ENCODE results near the gene DNAJC5.

Gene DNAJC5

GRCh38 chr20:63885264-63886053 lies 9.5 kb upstream of the DNAJC5 start:
- DNase-seq, result no peak

DNA sequence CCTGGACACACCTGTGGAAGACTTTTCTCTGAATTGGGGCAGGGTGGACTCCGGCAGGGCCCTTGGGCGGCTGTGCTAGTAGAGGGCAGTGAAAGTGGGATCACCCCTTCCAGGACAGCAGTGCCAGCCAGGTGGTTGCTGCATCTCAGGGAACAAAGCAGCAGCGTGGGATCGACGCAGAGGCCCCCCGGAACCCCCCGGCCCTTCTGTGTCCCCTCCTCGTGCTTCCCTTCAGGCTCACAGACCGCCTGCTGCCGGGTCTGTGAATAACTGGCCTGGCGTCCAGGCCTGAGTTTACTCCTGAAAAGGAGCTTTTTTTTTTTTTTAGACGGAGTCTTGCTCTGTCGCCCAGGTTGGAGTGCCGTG lies 8.9 kb upstream of the DNAJC5 start:
- no peak for DNase-seq

- DNase-seq, result no peak
Measured at GRCh38 chr20:63886921-63887320, 8.0 kb upstream of the DNAJC5 start.

DNA sequence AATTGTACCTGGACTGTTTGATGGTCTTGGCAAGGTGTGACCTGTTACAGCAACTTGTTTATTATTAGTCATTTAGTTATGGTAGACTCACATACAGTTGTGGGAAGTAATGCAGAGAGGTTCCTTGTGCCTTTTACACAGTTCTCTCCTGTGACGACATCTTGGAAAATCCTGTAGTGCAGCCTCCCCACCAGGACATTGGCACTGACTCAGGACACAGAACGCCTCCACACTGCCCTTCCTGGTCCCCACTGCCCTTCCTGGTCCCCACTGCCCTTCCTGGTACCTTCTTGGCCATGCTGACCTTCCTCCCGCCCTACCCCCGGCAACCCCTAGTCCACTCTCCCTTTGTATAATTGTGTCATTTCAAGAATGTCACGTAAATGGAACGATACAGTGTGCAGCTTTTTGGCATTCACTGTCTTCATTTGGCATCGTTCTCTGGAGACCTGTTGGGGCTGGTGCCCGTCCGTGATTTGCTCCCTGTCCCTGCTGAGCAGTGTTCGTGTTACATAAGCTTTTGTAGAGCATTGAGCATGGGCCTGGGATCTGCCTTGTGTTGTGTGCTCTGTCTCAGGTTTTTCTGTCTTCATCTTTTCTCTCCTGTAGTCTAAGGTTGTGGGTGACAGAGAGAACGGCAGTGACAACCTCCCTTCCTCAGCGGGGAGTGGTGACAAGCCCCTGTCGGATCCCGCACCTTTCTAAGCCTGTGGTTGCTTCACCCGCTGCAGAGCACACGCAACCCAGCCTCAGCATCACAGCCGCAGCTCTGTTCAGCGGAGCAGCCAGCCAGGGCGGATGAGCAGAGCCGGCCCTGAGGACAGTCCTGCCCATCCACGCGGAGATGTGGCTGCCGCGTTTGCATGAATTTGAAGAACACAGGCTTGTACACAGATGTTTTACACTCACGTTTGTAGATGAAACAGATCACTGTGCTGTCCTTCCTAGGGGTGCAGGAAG lies 5.4 kb upstream of the DNAJC5 start:
- DNase-seq, result no peak

GRCh38 chr20:63890201-63890576 lies 4.7 kb upstream of the DNAJC5 start:
- no peak for DNase-seq

GRCh38 chr20:63890616-63891015 lies 4.3 kb upstream of the DNAJC5 start:
- DNase-seq, result no peak

DNA sequence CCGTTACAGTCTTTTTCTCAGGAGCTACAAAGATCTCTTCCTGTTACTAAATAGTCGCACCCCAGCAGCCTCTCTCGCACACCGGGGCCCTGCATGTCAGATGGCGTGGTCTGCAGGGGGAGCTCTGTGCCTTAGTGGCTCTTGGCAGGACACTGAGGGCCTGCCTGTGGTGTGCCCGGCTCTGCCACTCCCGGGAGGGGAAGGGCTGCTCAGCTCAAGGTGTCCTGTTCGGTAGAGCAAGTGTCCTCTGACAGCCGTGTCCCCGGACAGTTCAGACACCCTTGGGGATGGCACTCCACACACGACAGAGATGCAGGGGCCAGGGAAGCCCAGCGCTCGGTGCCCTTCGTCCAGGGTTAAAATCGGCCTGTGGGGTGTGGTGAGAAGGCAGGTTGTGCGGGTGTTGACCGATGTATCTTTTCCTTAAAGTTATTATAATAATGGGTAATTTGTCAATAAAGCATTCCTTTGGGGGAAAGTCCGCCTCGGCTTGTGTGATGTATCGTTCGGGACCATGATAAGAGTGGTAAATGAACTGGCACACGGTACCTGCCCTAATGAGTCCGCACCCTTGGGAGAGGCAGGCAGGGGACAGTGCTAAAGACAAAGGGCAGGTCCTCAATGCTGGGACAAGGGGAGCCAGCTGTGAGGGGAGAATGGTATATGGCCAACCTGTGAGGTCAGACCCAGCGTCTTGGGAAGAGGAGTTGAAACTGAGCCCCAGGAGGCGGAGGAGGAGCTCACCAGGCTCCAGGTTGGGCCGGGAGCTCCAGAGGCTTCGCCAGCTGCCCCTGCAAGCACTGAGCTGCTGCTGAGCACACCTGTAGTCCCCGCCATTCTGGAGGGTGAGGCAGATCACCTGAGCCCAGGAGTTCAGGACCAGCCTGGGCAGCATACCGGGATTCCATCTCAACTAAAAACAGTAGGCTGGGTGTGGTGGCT lies 3.6 kb upstream of the DNAJC5 start:
- DNase-seq, result no peak

- DNase-seq, result no peak
Measured at GRCh38 chr20:63892402-63892801, 2.5 kb upstream of the DNAJC5 start.

GRCh38 chr20:63893999-63894357 lies 948 bp upstream of the DNAJC5 start:
- DNase-seq, result no peak

DNA sequence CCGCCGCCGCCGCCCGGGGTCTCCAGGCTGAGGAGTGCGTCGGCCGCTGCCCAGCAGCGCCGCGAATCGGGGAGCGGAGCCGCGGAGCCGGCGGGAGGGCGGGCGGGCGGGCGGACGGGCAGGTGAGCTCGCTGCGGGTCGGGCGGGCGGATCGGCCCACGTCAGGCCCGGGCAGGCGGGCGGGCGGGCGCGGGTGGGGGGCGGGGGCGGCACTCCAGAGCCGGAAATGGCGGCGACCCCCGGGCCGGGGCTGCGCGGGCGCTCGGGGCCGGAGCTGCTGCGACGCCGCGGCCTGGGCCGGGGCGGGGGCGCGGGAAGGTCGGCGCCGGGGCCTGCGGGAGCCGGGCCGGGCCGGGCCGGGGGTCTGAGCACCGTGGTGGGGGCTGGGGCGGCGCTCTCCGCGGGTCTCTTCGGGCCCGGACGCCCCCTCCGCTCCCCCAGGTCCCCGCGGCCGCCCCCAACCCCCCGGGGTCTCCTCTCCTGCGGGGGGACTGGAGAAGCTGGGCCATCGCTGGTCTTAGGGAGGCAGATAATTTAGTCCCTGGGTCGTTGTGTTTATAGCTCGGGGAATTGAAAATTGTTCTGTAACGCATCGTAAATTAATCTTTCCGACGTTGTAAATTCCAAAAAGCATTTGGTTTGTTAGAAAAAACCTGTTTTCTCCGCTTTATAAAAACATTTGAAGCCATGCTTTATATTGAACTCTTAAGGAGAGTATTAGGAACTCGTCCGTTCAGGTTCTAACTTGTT lies 451 bp downstream of the DNAJC5 start:
- DNase-seq, result no peak

DNA sequence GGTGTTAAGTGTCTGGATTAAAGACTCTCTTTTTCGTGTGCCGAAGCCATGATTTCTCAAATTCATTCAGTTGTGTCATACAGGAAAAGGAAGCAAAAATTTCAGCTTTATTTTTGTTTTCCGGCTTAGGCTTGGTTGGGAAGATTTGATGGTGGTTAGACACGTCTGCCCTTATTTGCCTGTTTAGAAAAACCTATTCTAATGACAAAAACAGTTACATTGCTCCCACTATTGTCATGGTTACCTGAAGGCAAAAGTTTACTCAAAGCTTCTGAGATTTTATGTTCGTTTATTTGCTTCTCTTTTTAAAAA lies 982 bp downstream of the DNAJC5 start:
- DNase-seq, result peak; percentile 69

GRCh38 chr20:63896264-63897105 lies 1.6 kb downstream of the DNAJC5 start:
- no peak for DNase-seq

DNA sequence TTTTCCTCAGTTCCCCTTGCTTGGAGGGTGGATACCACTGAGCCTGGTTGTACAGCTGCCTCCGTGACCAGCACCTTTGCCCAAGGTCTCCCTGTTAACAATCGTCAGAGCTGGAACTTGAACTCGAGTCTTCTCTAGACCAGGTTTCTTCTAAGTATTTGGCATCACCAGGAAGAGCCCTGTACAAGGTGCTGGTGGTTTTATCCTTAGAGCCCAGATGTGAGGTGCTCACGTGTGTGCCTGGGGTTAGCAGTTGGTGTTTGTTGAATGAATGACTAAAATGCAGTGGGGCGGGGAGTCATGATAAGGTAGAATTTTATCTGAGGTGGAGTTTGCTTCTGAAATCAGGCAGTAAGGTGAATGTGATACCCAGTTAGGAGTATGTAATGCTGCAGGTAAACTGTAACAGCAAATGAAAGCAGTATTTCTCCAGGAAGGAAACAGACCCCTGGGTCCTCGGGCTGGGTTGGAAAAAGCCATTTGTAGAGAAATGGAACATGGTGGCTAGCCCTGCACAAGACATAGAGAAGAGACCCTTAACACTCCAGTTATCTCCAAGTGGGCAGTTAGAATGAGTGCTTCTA lies 3.1 kb downstream of the DNAJC5 start:
- DNase-seq, result no peak

DNA sequence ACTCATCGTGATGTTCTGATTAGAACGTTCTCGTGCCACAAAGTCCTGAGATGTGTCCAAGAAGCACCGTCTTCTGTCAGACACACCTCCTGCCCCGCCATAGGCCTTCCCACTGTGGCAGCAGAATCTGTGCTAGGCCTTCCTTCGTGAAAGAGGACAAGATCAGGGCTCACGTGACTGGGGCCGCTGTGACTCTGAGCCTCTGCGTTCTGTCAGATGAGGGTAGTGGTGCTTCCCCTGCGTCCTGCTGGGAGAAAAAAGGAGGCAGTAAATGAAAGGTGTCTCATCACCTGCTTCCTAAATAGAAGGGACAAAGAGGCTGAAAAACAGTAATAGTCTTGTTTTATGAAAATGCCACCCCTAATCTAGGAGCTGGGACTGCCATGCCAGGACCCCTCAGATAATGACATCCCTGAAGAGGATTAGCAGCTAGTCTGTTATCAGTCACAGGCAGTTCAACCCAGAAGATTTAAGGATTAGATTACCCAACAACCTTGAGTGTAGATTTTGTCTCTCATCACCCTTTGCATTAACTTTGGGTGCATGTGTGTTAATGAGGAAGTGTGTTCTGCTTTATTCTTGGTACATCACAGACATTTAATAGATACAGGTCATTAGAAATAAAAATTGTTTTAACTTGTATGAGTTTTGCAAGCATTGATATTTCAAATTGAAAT lies 4.1 kb downstream of the DNAJC5 start:
- no peak for DNase-seq

GRCh38 chr20:63900413-63900812 lies 5.5 kb downstream of the DNAJC5 start:
- no peak for DNase-seq

DNA sequence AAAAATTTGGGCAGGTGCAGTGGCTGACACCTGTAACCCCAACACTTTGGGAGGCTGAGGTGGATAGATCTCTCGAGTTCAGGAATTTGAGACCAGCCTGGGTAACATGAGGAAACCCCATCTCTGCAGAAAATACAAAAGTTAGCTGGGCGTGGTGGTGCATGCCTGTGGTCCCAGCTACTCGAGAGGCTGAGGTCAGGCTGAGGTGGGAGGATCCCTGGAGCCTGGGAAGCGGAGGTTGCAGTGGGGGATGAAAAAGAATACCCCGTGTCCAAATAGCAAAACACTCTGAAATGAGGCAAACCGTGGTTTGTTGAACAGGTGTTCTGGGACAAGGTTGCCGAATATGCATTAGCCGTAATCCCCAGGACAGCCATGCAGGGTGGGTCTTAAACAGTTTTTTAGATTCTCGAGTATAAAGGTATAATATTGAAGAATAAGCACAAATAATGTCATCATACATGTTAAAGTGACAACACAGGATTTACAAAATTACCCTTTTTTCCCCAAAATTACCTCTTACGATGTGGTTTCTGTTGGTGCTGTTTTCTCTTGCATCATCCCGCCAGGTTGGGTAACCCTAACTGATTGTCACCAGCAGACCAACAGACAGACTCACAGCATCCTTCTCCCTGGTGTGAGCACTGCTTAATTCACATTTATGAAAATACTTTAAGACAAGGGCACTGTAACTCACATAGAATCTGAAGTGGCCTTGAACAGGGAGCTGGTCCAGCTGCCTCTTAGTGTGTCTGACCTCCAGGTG lies 9.1 kb downstream of the DNAJC5 start:
- no peak for DNase-seq

DNA sequence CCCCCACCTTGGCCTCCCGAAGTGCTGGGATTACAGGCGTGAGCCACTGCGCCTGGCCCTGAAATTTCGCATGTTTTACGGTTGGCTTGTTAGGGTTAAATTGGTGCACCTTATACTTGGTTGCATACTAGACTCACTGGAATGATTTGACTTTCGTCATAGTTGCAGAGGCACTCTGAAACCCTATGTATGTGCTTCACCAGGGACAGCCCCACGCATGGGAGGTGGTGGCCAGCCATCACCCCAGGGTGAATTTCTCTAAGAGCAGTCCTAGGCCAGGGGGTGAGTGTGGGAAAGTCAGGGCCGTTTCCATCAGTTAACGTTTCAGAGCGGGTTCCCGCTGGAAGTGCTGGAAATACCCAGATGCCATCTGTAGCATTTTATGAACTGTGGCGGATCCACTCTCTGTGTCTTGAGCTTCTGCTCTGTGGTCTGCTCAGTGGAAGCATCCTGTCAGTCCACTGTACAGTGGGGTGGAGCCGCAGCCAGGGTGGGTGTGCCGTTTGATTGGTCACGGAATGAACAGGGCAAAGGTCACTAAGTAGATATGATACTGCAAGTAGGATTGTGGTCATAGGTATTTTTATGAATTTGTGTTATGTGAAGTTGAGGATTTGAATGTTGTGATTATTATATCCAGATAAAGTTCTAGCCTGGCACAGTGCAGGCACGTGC lies 13.2 kb downstream of the DNAJC5 start:
- no peak for DNase-seq

DNA sequence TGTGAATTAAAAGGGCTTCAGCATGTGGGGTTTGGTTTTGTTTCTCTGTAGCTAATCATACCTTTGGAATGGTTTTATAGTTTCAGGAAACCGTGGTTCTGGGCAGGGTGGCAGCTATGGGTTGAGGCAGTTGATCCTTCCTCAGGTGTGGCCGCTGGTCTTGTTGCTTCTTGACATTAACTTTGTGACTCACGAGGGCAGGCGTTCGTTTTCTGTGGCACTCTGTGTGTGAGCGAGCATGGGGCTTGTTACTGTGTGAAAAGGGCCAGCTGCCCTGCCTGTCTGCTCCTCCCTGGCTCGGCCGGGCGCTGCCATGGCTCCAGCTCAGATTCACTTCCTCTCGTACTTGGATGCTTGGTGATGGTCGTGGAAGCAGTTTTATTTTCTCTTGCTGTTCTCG lies 16.2 kb downstream of the DNAJC5 start:
- DNase-seq, result no peak

GRCh38 chr20:63913768-63914167 lies 18.8 kb downstream of the DNAJC5 start:
- DNase-seq, result no peak

Measured in KG1 (cell line).